ENCODE data around the gene MTUS2.

MTUS2 gene

DNA sequence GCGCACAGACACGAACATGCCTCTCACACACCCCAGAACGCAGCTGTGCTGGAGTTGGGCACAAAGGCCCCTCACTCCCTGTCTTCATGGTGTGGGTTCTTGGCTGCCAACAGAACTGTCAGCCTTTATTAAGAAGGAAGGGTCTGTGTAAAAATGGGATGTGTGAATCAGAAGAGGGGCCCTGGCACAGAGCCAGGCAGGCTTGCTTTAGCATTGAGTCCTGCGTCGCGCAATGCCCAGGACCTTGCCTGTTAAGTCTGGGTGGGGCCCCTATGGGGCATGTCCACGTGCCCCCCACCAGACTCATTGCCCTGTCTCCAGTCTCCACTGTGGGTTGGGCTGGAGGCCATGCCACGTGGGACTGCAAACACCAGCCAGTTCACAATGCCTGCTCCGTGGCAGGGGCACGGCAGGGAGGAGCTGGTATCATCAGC, 690.5 kb downstream of the MTUS2 start:
- TF ChIP-seq, protein P1, sequence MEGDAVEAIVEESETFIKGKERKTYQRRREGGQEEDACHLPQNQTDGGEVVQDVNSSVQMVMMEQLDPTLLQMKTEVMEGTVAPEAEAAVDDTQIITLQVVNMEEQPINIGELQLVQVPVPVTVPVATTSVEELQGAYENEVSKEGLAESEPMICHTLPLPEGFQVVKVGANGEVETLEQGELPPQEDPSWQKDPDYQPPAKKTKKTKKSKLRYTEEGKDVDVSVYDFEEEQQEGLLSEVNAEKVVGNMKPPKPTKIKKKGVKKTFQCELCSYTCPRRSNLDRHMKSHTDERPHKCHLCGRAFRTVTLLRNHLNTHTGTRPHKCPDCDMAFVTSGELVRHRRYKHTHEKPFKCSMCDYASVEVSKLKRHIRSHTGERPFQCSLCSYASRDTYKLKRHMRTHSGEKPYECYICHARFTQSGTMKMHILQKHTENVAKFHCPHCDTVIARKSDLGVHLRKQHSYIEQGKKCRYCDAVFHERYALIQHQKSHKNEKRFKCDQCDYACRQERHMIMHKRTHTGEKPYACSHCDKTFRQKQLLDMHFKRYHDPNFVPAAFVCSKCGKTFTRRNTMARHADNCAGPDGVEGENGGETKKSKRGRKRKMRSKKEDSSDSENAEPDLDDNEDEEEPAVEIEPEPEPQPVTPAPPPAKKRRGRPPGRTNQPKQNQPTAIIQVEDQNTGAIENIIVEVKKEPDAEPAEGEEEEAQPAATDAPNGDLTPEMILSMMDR (IDR thresholded peaks at IDR 0.05): no peak

DNA sequence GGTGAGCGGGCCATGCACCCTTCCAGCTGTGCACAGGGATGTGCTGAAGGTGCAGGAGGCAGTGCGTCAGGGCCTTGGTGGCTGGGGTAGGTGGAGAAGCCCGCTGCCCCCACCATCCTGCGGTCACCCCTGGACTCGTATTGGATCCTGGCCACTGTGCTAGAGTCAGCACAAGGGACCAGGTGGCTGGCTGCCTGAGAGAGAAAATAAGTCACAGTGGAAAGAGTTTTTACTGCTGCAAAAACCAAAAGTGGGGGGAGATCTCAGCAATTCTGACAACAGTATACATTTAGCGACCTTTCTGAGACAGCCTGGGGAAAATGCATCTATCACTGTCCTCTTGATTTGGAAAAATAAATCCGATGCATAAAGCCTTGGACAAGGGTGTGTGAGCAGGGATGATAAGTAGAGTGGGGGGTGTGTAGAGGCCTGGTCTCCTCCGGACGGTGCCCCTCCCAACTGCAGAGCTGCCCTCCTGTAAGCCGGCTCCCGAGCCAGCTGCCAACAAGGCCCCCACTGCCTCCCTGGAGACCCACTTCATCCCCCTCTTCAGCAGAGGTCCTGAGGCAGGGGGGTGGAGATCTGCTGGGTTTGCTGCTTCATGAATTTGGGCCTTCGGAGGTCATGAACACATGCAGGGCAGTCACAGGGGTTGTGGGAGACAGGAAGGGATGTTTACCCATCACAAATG, 691.1 kb downstream of the MTUS2 start:
- TF ChIP-seq, protein P1 (IDR thresholded peaks at IDR 0.05): no peak

DNA sequence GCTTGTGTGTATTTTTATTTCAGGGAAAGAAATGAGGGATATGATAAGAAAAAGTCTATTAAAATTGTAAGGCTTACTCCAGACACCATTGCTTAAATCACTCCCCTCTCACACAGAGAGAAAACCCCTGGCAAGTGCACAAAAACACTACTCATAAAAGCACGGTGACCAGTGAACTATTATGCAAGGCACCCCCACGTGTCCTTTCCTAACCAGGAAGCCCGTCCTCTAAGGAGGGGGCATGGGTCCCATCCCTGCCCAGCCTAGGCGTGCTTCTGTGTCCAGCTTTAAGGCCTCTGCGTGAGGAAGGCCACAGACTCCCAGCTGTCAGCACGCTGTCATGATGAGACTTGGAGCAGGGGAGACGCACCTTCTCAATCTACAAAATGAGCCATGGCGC, 691.8 kb downstream of the MTUS2 start:
- TF ChIP-seq, protein P1 (IDR thresholded peaks at IDR 0.05): no peak

DNA sequence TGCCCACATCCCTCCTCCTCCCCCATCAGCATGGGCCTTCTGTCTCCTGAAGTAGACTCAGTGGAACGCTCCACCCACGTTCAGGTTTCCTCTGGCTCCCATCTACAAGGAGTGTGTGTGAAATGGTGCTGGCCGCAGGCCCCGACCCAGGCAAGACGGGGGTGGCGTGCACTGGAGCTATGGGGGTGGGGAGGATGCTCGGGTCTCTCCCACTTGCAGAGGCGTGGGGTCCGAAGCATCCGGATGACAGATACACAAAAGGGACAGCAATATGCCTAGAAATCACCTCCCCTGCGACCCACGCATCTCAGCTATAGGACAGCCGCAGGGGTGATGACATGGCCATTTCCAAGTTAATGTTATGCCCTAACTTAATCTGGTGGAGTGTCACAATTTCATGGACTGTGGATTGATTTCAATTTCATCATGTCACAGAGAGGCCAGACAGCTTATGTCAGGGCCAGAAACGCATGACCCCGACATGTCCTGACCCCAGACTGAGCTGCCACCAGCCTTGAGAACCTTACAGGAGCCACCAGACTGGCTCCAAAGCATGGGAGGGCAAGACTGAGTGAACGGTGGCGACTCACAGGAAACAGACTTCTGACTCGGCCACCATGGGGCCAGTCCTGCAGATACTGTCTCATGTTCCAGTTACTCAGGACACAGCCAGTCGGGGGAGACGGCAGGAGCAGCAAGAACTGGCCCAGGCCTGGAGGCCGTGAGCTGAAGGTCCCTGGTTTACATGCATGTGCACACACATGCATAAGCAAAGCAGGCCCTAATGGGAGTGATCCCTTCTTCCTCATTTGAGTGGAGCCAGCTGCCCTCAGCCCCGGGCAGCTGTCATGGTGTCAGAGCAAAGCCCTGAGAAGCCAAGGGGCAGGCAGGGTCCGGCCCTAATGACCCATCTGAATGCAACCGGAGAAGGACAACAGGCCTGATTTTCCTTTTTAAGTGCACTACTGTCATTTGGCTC, 693.2 kb downstream of the MTUS2 start:
- TF ChIP-seq, protein P1 (IDR thresholded peaks at IDR 0.05): no peak

DNA sequence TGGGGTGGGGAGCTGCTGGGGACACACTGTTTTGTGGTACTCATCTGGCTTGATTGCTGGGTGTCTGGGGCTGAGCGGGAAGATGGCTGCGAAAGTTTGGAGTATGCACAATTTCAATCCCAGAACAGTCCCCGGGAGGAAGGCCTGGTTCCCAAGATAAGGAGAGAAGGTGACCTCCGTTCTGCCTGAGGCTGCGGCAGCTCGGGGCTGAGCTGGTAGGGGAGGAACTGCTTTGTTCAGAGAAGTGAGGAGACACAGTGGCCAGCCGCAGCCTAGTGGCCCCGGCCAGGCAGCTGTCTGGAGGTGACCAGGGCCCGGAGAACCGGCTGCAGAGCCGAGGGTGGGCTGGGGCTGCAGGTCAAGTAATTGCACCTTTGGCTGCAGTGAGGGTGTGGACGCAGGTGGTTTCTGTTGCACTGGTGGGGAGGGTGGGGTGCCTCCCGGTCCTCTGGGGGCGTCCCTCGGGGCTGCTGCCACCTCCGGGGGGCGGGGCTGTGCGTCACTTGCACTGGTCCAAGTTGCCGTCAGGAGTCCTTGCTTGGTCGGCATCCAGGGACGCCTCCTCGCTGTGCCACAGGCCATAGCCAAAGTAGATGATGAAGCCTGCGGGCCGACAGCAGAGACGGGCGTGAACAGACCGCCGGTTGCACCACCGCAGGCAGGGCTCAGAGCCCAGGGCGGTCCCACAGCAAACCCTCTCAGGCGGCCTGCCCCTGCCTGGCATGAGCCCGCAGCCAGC, 694.0 kb downstream of the MTUS2 start:
- TF ChIP-seq, protein P1 (IDR thresholded peaks at IDR 0.05): no peak

DNA sequence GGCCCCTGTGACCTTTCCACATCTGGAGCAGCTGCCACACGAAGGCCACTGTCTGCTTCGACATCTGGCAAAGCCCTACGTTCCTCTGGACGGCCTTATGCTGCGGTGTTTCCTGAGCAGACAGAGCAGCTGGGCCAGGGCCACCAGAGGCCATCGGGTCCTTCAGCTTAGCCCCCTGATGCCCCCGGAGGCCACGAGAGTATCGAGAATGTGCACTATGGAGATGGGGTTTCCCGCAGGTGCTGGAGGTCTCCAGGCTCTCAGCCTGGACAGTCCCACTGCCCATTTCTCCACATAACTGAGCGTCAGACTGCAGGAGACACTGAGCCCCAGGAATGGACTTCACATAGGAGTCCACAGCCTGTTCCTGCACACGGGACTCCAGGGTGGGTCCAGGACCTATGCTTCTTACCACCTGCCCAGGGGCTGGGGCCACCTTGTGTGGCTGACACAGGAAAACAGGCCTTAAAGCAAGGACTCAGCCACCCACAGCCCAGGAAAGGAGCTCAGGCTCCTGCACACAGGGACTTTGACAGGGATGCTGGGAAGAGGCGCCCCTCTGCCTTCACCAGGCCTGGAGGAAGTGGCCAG, 694.7 kb downstream of the MTUS2 start:
- TF ChIP-seq, protein P1 (IDR thresholded peaks at IDR 0.05): no peak

DNA sequence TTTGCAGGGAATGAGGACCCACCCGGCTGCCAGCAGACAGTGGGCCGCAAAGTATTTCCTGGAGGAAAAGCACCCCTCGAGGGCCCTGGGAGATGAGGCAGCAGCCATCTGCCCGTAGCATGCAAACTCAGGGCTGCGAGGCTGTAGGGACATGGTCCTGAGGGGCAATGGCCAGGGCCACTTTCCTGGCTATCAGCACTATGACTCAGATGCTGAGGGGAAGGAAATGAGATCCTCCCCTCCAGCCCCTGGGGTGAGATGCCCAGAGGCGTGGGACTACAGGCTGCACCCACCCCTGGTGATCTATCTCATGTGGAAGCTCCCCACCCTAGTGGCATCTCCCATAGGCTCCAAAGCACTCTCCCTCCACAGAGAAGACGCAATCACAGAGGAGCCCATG, 695.2 kb downstream of the MTUS2 start:
- TF ChIP-seq, protein P1 (IDR thresholded peaks at IDR 0.05): no peak
